ENCODE results near the gene NUCB1. TPM values are rescaled to one million over a fixed set of nuclear protein-coding genes. Genes with fewer than 3 reads are reported as not detected.

The NUCB1 gene
- total RNA-seq, 1 experiment from 2014 or later: 102 TPM

DNA sequence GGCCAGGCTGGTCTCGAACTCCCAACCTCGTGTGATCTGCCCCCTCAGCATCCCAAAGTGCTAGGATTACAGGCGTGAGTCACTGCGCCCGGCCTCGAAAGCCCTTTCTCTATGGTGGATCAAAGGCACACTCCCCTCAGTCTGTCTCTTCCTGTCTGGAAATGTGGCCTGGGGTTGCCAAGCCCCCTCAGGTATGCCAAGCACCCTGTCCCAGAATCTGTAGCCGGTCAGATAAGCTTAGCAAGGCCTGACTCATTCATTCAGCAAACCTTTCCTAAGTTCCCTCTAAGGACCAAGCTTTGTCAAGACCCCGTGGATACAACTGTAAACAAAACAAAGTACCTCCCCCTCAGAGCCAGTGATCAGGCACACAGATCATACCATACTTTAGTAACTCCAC, 14.1 kb downstream of the NUCB1 start:
- ATAC-seq (no peak), DNase-seq (ENCODE audit: low read depth, low spot score) (no peak)
- in situ Hi-C loops (cut with HindIII; ENCODE audit: low pct_unique_long_range_greater_than_20kb, low sequenced_read_pairs) (no loop called here), intact Hi-C loops (cut with micrococcal nuclease; ENCODE audit: unreplicated experiment) (no loop called here)
- H3K27me3 ChIP-seq (ENCODE audit: control insufficient read depth, insufficient read depth, low read length): no peaks in the 10 kb centered on the region
- BruUV-seq (replicated peaks): no TSS peak
- peaks cover 5% of the 10 kb centered on the region for H3K36me3 ChIP-seq (ENCODE audit: control insufficient read depth, insufficient read depth, low read length)
- CTCF ChIA-PET: no interaction called here
- H3K4me1 ChIP-seq (ENCODE audit: control insufficient read depth, insufficient read depth, low read length): no peaks in the 10 kb centered on the region
- no peak overlapping the region for H3K4me3 ChIP-seq (ENCODE audit: low read depth in 2 of 2, low read length in 2 of 2)
- H3K27ac ChIP-seq (ENCODE audit: low read length): no peak overlapping the region
- POLR2A ChIA-PET: no interaction called here
- TF ChIP-seq, protein P1, sequence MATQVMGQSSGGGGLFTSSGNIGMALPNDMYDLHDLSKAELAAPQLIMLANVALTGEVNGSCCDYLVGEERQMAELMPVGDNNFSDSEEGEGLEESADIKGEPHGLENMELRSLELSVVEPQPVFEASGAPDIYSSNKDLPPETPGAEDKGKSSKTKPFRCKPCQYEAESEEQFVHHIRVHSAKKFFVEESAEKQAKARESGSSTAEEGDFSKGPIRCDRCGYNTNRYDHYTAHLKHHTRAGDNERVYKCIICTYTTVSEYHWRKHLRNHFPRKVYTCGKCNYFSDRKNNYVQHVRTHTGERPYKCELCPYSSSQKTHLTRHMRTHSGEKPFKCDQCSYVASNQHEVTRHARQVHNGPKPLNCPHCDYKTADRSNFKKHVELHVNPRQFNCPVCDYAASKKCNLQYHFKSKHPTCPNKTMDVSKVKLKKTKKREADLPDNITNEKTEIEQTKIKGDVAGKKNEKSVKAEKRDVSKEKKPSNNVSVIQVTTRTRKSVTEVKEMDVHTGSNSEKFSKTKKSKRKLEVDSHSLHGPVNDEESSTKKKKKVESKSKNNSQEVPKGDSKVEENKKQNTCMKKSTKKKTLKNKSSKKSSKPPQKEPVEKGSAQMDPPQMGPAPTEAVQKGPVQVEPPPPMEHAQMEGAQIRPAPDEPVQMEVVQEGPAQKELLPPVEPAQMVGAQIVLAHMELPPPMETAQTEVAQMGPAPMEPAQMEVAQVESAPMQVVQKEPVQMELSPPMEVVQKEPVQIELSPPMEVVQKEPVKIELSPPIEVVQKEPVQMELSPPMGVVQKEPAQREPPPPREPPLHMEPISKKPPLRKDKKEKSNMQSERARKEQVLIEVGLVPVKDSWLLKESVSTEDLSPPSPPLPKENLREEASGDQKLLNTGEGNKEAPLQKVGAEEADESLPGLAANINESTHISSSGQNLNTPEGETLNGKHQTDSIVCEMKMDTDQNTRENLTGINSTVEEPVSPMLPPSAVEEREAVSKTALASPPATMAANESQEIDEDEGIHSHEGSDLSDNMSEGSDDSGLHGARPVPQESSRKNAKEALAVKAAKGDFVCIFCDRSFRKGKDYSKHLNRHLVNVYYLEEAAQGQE (IDR thresholded peaks at IDR 0.05; ENCODE audit: insufficient read depth in 1 of 2, low read depth in 2 of 2, low read length in 1 of 2): no peak
- TF ChIP-seq POLR2AphosphoS5 (IDR thresholded peaks at IDR 0.05; ENCODE audit: low read depth, low read length) (no peak), TCF7L2 (IDR thresholded peaks at IDR 0.05; ENCODE audit: low read depth, low read length) (no peak), SIN3A (IDR thresholded peaks at IDR 0.05; ENCODE audit: borderline replicate concordance, insufficient read depth, low read depth, low read length) (no peak)
- TF ChIP-seq, protein P2, sequence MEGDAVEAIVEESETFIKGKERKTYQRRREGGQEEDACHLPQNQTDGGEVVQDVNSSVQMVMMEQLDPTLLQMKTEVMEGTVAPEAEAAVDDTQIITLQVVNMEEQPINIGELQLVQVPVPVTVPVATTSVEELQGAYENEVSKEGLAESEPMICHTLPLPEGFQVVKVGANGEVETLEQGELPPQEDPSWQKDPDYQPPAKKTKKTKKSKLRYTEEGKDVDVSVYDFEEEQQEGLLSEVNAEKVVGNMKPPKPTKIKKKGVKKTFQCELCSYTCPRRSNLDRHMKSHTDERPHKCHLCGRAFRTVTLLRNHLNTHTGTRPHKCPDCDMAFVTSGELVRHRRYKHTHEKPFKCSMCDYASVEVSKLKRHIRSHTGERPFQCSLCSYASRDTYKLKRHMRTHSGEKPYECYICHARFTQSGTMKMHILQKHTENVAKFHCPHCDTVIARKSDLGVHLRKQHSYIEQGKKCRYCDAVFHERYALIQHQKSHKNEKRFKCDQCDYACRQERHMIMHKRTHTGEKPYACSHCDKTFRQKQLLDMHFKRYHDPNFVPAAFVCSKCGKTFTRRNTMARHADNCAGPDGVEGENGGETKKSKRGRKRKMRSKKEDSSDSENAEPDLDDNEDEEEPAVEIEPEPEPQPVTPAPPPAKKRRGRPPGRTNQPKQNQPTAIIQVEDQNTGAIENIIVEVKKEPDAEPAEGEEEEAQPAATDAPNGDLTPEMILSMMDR (IDR thresholded peaks at IDR 0.05): no peak
- no peaks in the 10 kb centered on the region for H3K9me3 ChIP-seq (ENCODE audit: control insufficient read depth, insufficient read depth, low read depth, low read length)

GRCh38 chr19:48915757-48916156, 15.6 kb downstream of the NUCB1 start:
- DNase-seq (ENCODE audit: low read depth, low spot score): no peak
- Histone ChIP-seq H3K27ac (ENCODE audit: low read length) (no peak overlapping the region), H3K36me3 (ENCODE audit: control insufficient read depth, insufficient read depth, low read length) (peaks cover 5% of the 10 kb centered on the region), H3K4me3 (ENCODE audit: low read depth in 2 of 2, low read length in 2 of 2) (no peak overlapping the region), H3K27me3 (ENCODE audit: control insufficient read depth, insufficient read depth, low read length) (no peaks in the 10 kb centered on the region), H3K9me3 (ENCODE audit: control insufficient read depth, insufficient read depth, low read depth, low read length) (no peaks in the 10 kb centered on the region), H3K4me1 (ENCODE audit: control insufficient read depth, insufficient read depth, low read length) (no peaks in the 10 kb centered on the region)
- CTCF ChIA-PET: interaction anchor here (0.6 kb wide), 1 partner anchor 10 kb away, joined by 6 read pairs; no protein-coding TSS in a partner anchor
- in situ Hi-C loops (cut with HindIII; ENCODE audit: low pct_unique_long_range_greater_than_20kb, low sequenced_read_pairs) (no loop called here), intact Hi-C loops (cut with micrococcal nuclease; ENCODE audit: unreplicated experiment) (no loop called here)
- no peak for ATAC-seq
- POLR2A ChIA-PET: no interaction called here
- BruUV-seq (replicated peaks): no TSS peak
- TF ChIP-seq SIN3A (IDR thresholded peaks at IDR 0.05; ENCODE audit: borderline replicate concordance, insufficient read depth, low read depth, low read length): no peak
- TF ChIP-seq POLR2AphosphoS5 (IDR thresholded peaks at IDR 0.05; ENCODE audit: low read depth, low read length): no peak
- no peak for TF ChIP-seq TCF7L2 (IDR thresholded peaks at IDR 0.05; ENCODE audit: low read depth, low read length)
- TF ChIP-seq, protein P2 (IDR thresholded peaks at IDR 0.05): no peak
- TF ChIP-seq, protein P1 (IDR thresholded peaks at IDR 0.05; ENCODE audit: insufficient read depth in 1 of 2, low read depth in 2 of 2, low read length in 1 of 2): no peak

All from Panc1 (cell line).